SU-DHL-6 (cell line): ENCODE data around the gene SELENOT.

Experiments
- H2AFZ ChIP-seq: fragments of 200-600 bp; sonication (generic); 2 replicates; pipeline ENCODE4 v1.6.1; 2014; ENCODE audit warnings: low read depth, mild to moderate bottlenecking, moderate library complexity, mixed read lengths, antibody characterized with exemption, low read length; ENCODE audit not compliant: severe bottlenecking
- H3F3A ChIP-seq: fragments of 200-600 bp; shearing (Covaris generic); 2 replicates; pipeline ENCODE4 v1.6.0; 2016; ENCODE audit warnings: antibody characterized with exemption, mild to moderate bottlenecking; ENCODE audit not compliant: insufficient read depth
- H3K27ac ChIP-seq: fragments of 200-600 bp; sonication (generic); 2 replicates; pipeline ENCODE4 v1.5.1; 2016; ENCODE audit warnings: low read depth, mild to moderate bottlenecking, low read length, moderate library complexity, mixed read lengths
- H3K27me3 ChIP-seq: fragments of 200-600 bp; sonication (generic), shearing (Covaris generic); 2 replicates; pipeline ENCODE4 v1.6.0; 2014; ENCODE audit warnings: mild to moderate bottlenecking, low read length
- H3K36me3 ChIP-seq: fragments of 200-600 bp; sonication (generic); 2 replicates; pipeline ENCODE4 v1.6.1; 2014; ENCODE audit warnings: mild to moderate bottlenecking, low read length, mixed read lengths
- H3K4me2 ChIP-seq: fragments of 300-600, 200-600 bp; shearing (Covaris generic), sonication (generic); 2 replicates; pipeline ENCODE4 v1.6.0; 2014; ENCODE audit warnings: low read length, low read depth, mild to moderate bottlenecking; ENCODE audit not compliant: poor library complexity, severe bottlenecking
- H3K4me3 ChIP-seq: fragments of 200-600 bp; sonication (generic); 2 replicates; pipeline ENCODE4 v1.5.1; 2014; ENCODE audit warnings: antibody characterized with exemption, low read length, mild to moderate bottlenecking, mixed read lengths; ENCODE audit not compliant: insufficient read depth, poor library complexity, severe bottlenecking
- H3K79me2 ChIP-seq: fragments of 200-600 bp; sonication (generic); 2 replicates; pipeline ENCODE4 v1.6.1; 2014; ENCODE audit warnings: mild to moderate bottlenecking, low read length, moderate library complexity; ENCODE audit not compliant: insufficient read depth
- H3K9ac ChIP-seq: fragments of 200-600 bp; sonication (generic); 2 replicates; pipeline ENCODE4 v1.7.0; 2014; ENCODE audit warnings: mild to moderate bottlenecking, low read length
- H3K9me2 ChIP-seq: fragments of 200-600 bp; sonication (generic); replicated peaks from 2 replicates; pipeline ENCODE4 v1.6.1; 2014; ENCODE audit warnings: low read length; ENCODE audit not compliant: insufficient read depth
- H3K9me3 ChIP-seq: fragments of 200-600 bp; sonication (generic); 2 replicates; pipeline ENCODE4 v1.6.1; 2014; ENCODE audit warnings: low read length, mixed read lengths; ENCODE audit not compliant: insufficient read depth
- H4K20me1 ChIP-seq: fragments of 200-600 bp; sonication (generic); 2 replicates; pipeline ENCODE4 v1.6.1; 2014; ENCODE audit warnings: low read depth, mild to moderate bottlenecking, antibody characterized with exemption, low read length, moderate library complexity, mixed read lengths
- CTCF ChIP-seq: fragments of 200-600 bp; sonication (generic); IDR thresholded peaks from one replicate; pipeline ENCODE4 v1.5.1; 2017; ENCODE audit warnings: antibody characterized with exemption, mild to moderate bottlenecking, low read length, moderate library complexity; ENCODE audit not compliant: insufficient read depth, poor library complexity, severe bottlenecking
- EZH2phosphoT487 ChIP-seq: fragments of 200-600 bp; sonication (generic), shearing (Covaris generic); conservative IDR thresholded peaks from 2 replicates; pipeline ENCODE4 v1.6.1; 2018; ENCODE audit warnings: mild to moderate bottlenecking, antibody characterized with exemption, low read length, moderate library complexity, mixed read lengths

Gene SELENOT

GRCh38 chr3:150602426-150603152 is 532 bp upstream of the SELENOT start:
- H2AFZ ChIP-seq: no peak overlapping the region
- H3K27me3 ChIP-seq: no peaks in the 10 kb centered on the region
- peak overlapping the region; percentile 92 for H3K27ac ChIP-seq
- H3K4me2 ChIP-seq: peak overlapping the region; percentile 97
- peaks cover 90% of the 10 kb centered on the region for H3K79me2 ChIP-seq
- peaks cover 15% of the 10 kb centered on the region; the same call in 1 of the 2 replicates for H3K36me3 ChIP-seq
- H4K20me1 ChIP-seq: peaks cover 8% of the 10 kb centered on the region
- peak overlapping the region; percentile 81 for H3K9ac ChIP-seq
- TF ChIP-seq EZH2phosphoT487 (no peak), CTCF (no peak)
- H3F3A ChIP-seq: peaks cover 62% of the 10 kb centered on the region
- H3K9me2 ChIP-seq: no peaks in the 10 kb centered on the region
- H3K9me3 ChIP-seq: no peaks in the 10 kb centered on the region
- H3K4me3 ChIP-seq: peak overlapping the region; percentile 99

GRCh38 chr3:150603980-150604319 is 829 bp downstream of the SELENOT start:
- H3K27ac ChIP-seq: peak overlapping the region; percentile 92
- no peaks in the 10 kb centered on the region for H3K27me3 ChIP-seq
- H3K4me2 ChIP-seq: peak overlapping the region; percentile 98
- TF ChIP-seq EZH2phosphoT487: no peak
- no peak for TF ChIP-seq CTCF
- peaks cover 93% of the 10 kb centered on the region for H3K79me2 ChIP-seq
- no peaks in the 10 kb centered on the region for H3K9me3 ChIP-seq
- H4K20me1 ChIP-seq: peaks cover 22% of the 10 kb centered on the region
- H3K9ac ChIP-seq: peak overlapping the region; percentile 81
- peak overlapping the region; percentile 99 for H3K4me3 ChIP-seq
- H3K9me2 ChIP-seq: no peaks in the 10 kb centered on the region
- peaks cover 55% of the 10 kb centered on the region for H3F3A ChIP-seq
- no peak overlapping the region for H2AFZ ChIP-seq
- peaks cover 20% of the 10 kb centered on the region for H3K36me3 ChIP-seq

DNA sequence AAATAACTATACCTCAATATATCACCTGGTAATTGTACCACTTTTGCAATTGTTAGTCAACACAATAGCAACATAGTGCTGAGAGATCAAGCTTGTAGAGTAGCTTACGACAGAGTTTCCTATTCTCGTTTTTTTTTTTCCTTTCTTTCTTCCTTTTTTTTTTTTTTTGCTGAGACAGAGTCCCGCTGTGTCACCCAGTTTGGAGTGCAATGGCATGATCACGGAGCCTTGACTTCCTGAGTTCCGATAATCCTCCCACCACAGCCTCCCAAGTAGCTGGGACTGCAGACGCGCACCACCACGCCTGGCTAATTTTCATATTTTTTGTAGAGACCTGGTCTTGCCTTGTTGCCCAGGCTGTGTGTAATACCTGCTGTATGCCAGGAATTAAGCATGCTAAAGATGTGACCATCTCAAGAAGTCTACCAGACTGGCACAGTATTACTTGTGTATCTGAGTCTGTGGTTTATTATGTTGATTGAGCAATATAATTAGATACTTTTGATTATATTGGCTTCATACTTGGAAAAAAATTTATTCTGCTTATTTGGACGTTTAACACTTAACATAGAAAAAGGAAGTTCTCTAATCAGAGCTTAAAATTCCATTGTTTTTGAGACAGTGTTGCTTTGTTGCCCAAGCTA is 3.0 kb downstream of the SELENOT start:
- Histone ChIP-seq H3K9me2 (no peaks in the 10 kb centered on the region), H3K36me3 (peaks cover 21% of the 10 kb centered on the region), H3K9ac (peak overlapping the region; percentile 81), H3K27me3 (no peaks in the 10 kb centered on the region), H3K9me3 (no peaks in the 10 kb centered on the region), H3F3A (peaks cover 35% of the 10 kb centered on the region), H3K27ac (peak overlapping the region; percentile 92), H3K4me2 (peak overlapping the region; percentile 98), H3K4me3 (peak overlapping the region; percentile 99), H3K79me2 (peaks cover 94% of the 10 kb centered on the region), H4K20me1 (peaks cover 39% of the 10 kb centered on the region), H2AFZ (no peak overlapping the region)
- TF ChIP-seq CTCF: no peak
- no peak for TF ChIP-seq EZH2phosphoT487
